HepG2 (cell line): ENCODE measurements around the gene RPLP2. TPM values are rescaled to one million over a fixed set of nuclear protein-coding genes. Genes with fewer than 3 reads are reported as not detected.

Experiments used
- ATAC-seq: fragments of 200-7000 bp; cut with Tn5 transposase; 3 replicates; pipeline ENCODE4 v1.9.1; 2020; ENCODE audit warnings: mild to moderate bottlenecking, moderate library complexity
- BruUV-seq: library from RNA; stranded (reverse); fragments of 400-500 nt; replicated peaks from 2 replicates; lab custom pipeline; 2021; lab: Mats Ljungman, UMichigan
- CTCF ChIA-PET: fragments of 300-600 bp; formaldehyde crosslinking; extraction: SDS; loops from one replicate; lab custom pipeline; 2021; ENCODE audit warnings: low total read pairs, inconsistent platforms, low intra/inter-chr PET ratio; lab: Yijun Ruan, JAX
- POLR2A ChIA-PET: fragments of 350-600 bp; sonication (Branson Sonifier 250); formaldehyde crosslinking; loops from one replicate; lab custom pipeline; 2020; ENCODE audit warnings: antibody characterized with exemption, inconsistent platforms; lab: Yijun Ruan, JAX
- DNase-seq: peaks from one replicate; pipeline ENCODE4 v3.0.0-alpha.2; 2015; ENCODE audit warnings: low spot score
- FAIRE-seq: peaks from 3 replicates; lab custom pipeline; 2011; peaks lifted over from hg19 to GRCh38; lab: Jason Lieb, UNC
- H2AFZ ChIP-seq: one replicate; pipeline ENCODE4 v1.6.1; 2011; ENCODE audit warnings: low read length, inconsistent platforms
- H3K27ac ChIP-seq: fragments of 300-600 bp; 3 replicates; pipeline ENCODE4 v1.8.0; 2011; ENCODE audit warnings: mixed run types, mild to moderate bottlenecking, mixed read lengths, low read length, inconsistent platforms; ENCODE audit not compliant: insufficient read depth; ENCODE audit errors: extremely low read length
- H3K27me3 ChIP-seq, 2 experiments: fragments of 200-600 bp in 1 of 2; 2 replicates in 1 of 2; 3 replicates in 1 of 2; pipeline versions ENCODE4 v1.6.0 to v1.8.0; 2011; ENCODE audit warnings: low read length in 2 of 2, mild to moderate bottlenecking in 2 of 2, moderate library complexity in 2 of 2, inconsistent platforms in 1 of 2; ENCODE audit not compliant: insufficient read depth in 2 of 2, control insufficient read depth in 1 of 2
- H3K36me3 ChIP-seq, 2 experiments: fragments of 200-600 bp in 1 of 2; replicated peaks in 1 of 2; 2 replicates in 1 of 2; 3 replicates in 1 of 2; pipeline versions ENCODE4 v1.5.1 to v1.8.0; 2011; ENCODE audit warnings: low read length in 2 of 2, inconsistent platforms in 1 of 2; ENCODE audit not compliant: insufficient read depth in 2 of 2, control insufficient read depth in 1 of 2
- H3K4me1 ChIP-seq: 2 replicates; pipeline ENCODE4 v1.5.1; 2012; ENCODE audit warnings: low read length, inconsistent platforms; ENCODE audit not compliant: insufficient read depth
- H3K4me2 ChIP-seq: 2 replicates; pipeline ENCODE4 v1.6.0; 2011; ENCODE audit warnings: low read depth, low read length, inconsistent platforms
- H3K4me3 ChIP-seq, 3 experiments: fragments of 200-600 bp in 1 of 3; sonication (generic), shearing (Covaris generic) in 1 of 3; replicated peaks in 1 of 3; 2 replicates each; pipeline ENCODE4 v1.5.1; 2011 to 2016; ENCODE audit warnings: low read length in 3 of 3, inconsistent platforms in 2 of 3, low read depth in 2 of 3, mild to moderate bottlenecking in 2 of 3, control low read depth in 1 of 3, mixed read lengths in 1 of 3; ENCODE audit not compliant: insufficient read depth in 1 of 3
- H3K79me2 ChIP-seq: one replicate; pipeline ENCODE4 v1.6.1; 2011; ENCODE audit warnings: low read length, inconsistent platforms; ENCODE audit not compliant: insufficient read depth
- H3K9ac ChIP-seq: 2 replicates; pipeline ENCODE4 v1.6.0; 2011; ENCODE audit warnings: mild to moderate bottlenecking, low read depth, low read length, inconsistent platforms; ENCODE audit not compliant: insufficient read depth
- H3K9me3 ChIP-seq: 2 replicates; pipeline ENCODE4 v1.5.1; 2012; ENCODE audit warnings: mild to moderate bottlenecking, low read length
- H4K20me1 ChIP-seq: 2 replicates; pipeline ENCODE4 v1.6.0; 2011; ENCODE audit warnings: inconsistent platforms, mild to moderate bottlenecking, low read length, moderate library complexity; ENCODE audit not compliant: insufficient read depth
- AGO2 ChIP-seq: fragments of 200-400 bp; formaldehyde crosslinking; optimal IDR thresholded peaks from 2 replicates; pipeline ENCODE3; 2017; ENCODE audit warnings: mild to moderate bottlenecking, low read depth, low read length, moderate library complexity
- GABPB1 ChIP-seq: IDR thresholded peaks from 2 replicates; pipeline ENCODE4 v1.6.1; 2016; ENCODE audit warnings: mild to moderate bottlenecking, missing genetic modification reagents, moderate library complexity, missing compliant biosample characterization
- PRDM4 ChIP-seq: sonication (generic); formaldehyde crosslinking; IDR thresholded peaks from 2 replicates; pipeline ENCODE4 v1.9.0; 2021; ENCODE audit warnings: missing genetic modification reagents, borderline replicate concordance
- XRCC5 ChIP-seq: fragments of 200-400 bp; formaldehyde crosslinking; optimal IDR thresholded peaks from 2 replicates; pipeline ENCODE3; 2017; ENCODE audit warnings: mild to moderate bottlenecking, low read length
- ZBTB49 ChIP-seq: sonication (generic); formaldehyde crosslinking; IDR thresholded peaks from 2 replicates; pipeline ENCODE4 v1.4.0; 2020; ENCODE audit warnings: missing genetic modification reagents, borderline replicate concordance
- ZNF276 ChIP-seq: sonication (generic); formaldehyde crosslinking; IDR thresholded peaks from 2 replicates; pipeline ENCODE4 v1.4.0; 2020; ENCODE audit warnings: mild to moderate bottlenecking, low read depth, missing genetic modification reagents
- WGBS: methylation state at CpG from one replicate; pipeline ENCODE4 v1.1.6; 2017; ENCODE audit warnings: low lambda C conversion rate; 5-methylcytosine and 5-hydroxymethylcytosine counted together
- in situ Hi-C: cut with HindIII; loops from 2 replicates; pipeline ENCODE4 v1.10.0; 2017; ENCODE audit warnings: low pct_unique_long_range_greater_than_20kb; ENCODE audit not compliant: extremely low pct_ligation_motif_present
- intact Hi-C: fragments of 100-400 bp; cut with micrococcal nuclease; formaldehyde crosslinking; loops from one replicate; pipeline ENCODE4 v1.10.0; 2022; ENCODE audit not compliant: unreplicated experiment
- polyA plus RNA-seq, 8 experiments: library from polyadenylated mRNA; depleted of rRNA in 3 of 8; stranded (reverse) in 7 of 8; unstranded in 1 of 8; fragments of >200 nt; fragmentation: Illumina TruSeq in 4 of 8; extraction: Trizol in 4 of 8; gene quantifications; 2 replicates each; pipeline versions ENCODE4 v1.2.1 to v1.2.3, GENCODE V29; 2011 to 2016; ENCODE audit warnings: low read depth in 4 of 8, missing spikeins in 1 of 8, mixed read lengths in 1 of 8; ENCODE audit not compliant: insufficient read depth in 1 of 8
- total RNA-seq, 5 experiments: library from RNA; depleted of rRNA; stranded (reverse); fragments of >200 nt; fragmentation: Illumina TruSeq; extraction: Trizol; gene quantifications; 2 replicates each; pipeline ENCODE4 v1.2.3, GENCODE V29; 2016; ENCODE audit warnings: low read depth in 1 of 5

Gene RPLP2
- total and polyA plus RNA-seq, 2 of the 13 experiments (the other 11 are each of a cell fraction or from before 2014, with no cell fraction given), result 978 to 2,106 TPM

- TF ChIP-seq GABPB1 (CRISPR knock-in tag) (peak; percentile 24; the same call in 1 of the 2 replicates), XRCC5 (peak; percentile 31)
Observed at GRCh38 chr11:848380-848931, 38.7 kb downstream of the RPLP2 start (continued).

- ChIA-PET POLR2A (no interaction called here), CTCF (interaction anchor here (2.1 kb wide), 1 partner anchor 202 kb away, joined by 8 read pairs; no protein-coding TSS in a partner anchor)
- intact Hi-C loops, result no loop called here
- Histone ChIP-seq H3K9ac (no peak overlapping the region), H3K27ac (no peak overlapping the region), H2AFZ (no peak overlapping the region), H3K79me2 (no peaks in the 10 kb centered on the region), H3K36me3 (no peaks in the 10 kb centered on the region; a peak in 2 of 5 replicates), H3K27me3 (no peaks in the 10 kb centered on the region), H3K4me2 (no peak overlapping the region), H3K9me3 (no peaks in the 10 kb centered on the region), H3K4me3 (no peak overlapping the region), H4K20me1 (0 out of 2 replicates have a peak, but pooled peaks cover 4% of the 10 kb centered on the region), H3K4me1 (peaks cover 19% of the 10 kb centered on the region)
- BruUV-seq, result no TSS peak
- ATAC-seq, result no peak
- WGBS, result 98% methylated on average over 54 of the region's 71 CpGs
- no peak for DNase-seq
- FAIRE-seq, result no peak
- in situ Hi-C loops, result no loop called here
- TF ChIP-seq ZBTB49 (CRISPR knock-in tag), result no peak
- TF ChIP-seq PRDM4 (CRISPR knock-in tag), result no peak
- TF ChIP-seq AGO2, result peak; percentile 32
- TF ChIP-seq ZNF276 (CRISPR knock-in tag), result no peak
Observed at GRCh38 chr11:849104-849824, 39.5 kb downstream of the RPLP2 start.
